ENCODE results near the gene HLF. TPM values are rescaled to one million over a fixed set of nuclear protein-coding genes. Genes with fewer than 3 reads are reported as not detected.

The HLF gene
- polyA plus RNA-seq, 3 donors = not detected

DNA sequence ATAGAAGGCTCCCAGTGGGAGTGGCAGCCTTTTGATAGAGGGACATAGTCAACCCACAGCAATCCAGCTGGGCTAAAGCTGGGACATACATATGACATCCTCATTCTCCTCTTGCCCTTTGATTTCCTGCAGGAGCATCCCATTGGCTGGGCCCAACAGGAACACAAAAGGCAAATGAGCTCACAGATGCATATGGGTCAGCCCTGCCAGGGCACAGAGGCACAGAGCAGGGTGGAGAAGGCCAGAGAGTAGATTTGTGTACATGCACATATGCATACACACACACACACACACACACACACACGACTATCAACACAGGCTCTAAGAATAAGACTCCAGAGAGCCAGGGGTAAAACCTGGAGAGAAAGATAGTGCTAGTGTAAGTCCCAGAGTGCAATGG is 98.3 kb downstream of the HLF start:
- no peak overlapping the region for H3K27ac ChIP-seq (ENCODE audit: low read depth in 1 of 2, low read length in 2 of 2)
- TF ChIP-seq, protein P1, sequence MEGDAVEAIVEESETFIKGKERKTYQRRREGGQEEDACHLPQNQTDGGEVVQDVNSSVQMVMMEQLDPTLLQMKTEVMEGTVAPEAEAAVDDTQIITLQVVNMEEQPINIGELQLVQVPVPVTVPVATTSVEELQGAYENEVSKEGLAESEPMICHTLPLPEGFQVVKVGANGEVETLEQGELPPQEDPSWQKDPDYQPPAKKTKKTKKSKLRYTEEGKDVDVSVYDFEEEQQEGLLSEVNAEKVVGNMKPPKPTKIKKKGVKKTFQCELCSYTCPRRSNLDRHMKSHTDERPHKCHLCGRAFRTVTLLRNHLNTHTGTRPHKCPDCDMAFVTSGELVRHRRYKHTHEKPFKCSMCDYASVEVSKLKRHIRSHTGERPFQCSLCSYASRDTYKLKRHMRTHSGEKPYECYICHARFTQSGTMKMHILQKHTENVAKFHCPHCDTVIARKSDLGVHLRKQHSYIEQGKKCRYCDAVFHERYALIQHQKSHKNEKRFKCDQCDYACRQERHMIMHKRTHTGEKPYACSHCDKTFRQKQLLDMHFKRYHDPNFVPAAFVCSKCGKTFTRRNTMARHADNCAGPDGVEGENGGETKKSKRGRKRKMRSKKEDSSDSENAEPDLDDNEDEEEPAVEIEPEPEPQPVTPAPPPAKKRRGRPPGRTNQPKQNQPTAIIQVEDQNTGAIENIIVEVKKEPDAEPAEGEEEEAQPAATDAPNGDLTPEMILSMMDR (IDR thresholded peaks at IDR 0.05) = no peak
- no peaks in the 10 kb centered on the region for H3K27me3 ChIP-seq (ENCODE audit: control insufficient read depth in 2 of 2, insufficient read depth in 2 of 2, low read length in 2 of 2)
- H3K27ac Mint-ChIP-seq = peak overlapping the region in 1 of 7 donors; percentile 26
- H3K4me2 ChIP-seq (replicated peaks; ENCODE audit: extremely low read depth, low read length, poor library complexity, severe bottlenecking) = no peak overlapping the region
- WGBS (ENCODE audit: insufficient coverage) = no CpG with 5 or more reads among the region's 1 CpG
- no peak overlapping the region for H2AFZ ChIP-seq (ENCODE audit: insufficient read depth, low read depth, low read length, poor library complexity, severe bottlenecking)
- H3K79me2 ChIP-seq (ENCODE audit: insufficient read depth, low read length) = no peaks in the 10 kb centered on the region
- no peaks in the 10 kb centered on the region for H3K36me3 Mint-ChIP-seq
- no peak overlapping the region for H3K4me3 Mint-ChIP-seq
- DNase-seq = no peak
- H3K9ac ChIP-seq (ENCODE audit: insufficient read depth, low read length, poor library complexity, severe bottlenecking) = no peak overlapping the region
- no peaks in the 10 kb centered on the region for H3K36me3 ChIP-seq (replicated peaks in 1 of 2; ENCODE audit: control insufficient read depth in 1 of 2, insufficient read depth in 2 of 2, low read length in 2 of 2)
- no peaks in the 10 kb centered on the region for H4K20me1 ChIP-seq (ENCODE audit: insufficient read depth, low read length)
- H3K4me3 ChIP-seq (replicated peaks in 1 of 3; ENCODE audit: low read depth in 2 of 3, low read length in 3 of 3) = no peak overlapping the region
- intact Hi-C loops (cut with micrococcal nuclease) = no loop called here
- H3K9me3 Mint-ChIP-seq = peaks cover 0 to 8% (median 6%) of the 10 kb centered on the region in 7 donors
- no peaks in the 10 kb centered on the region for H3K9me3 ChIP-seq (replicated peaks in 1 of 2; ENCODE audit: control insufficient read depth in 1 of 2, insufficient read depth in 1 of 2, low read length in 2 of 2)
- H3K27me3 Mint-ChIP-seq (ENCODE audit: low read depth in 3 of 3) = peaks cover 1 to 4% (median 3%) of the 10 kb centered on the region in 3 donors
- no peaks in the 10 kb centered on the region for H3K4me1 Mint-ChIP-seq
- H3K4me1 ChIP-seq (ENCODE audit: control insufficient read depth in 1 of 2, insufficient read depth in 2 of 2, low read length in 2 of 2) = no peaks in the 10 kb centered on the region

DNA sequence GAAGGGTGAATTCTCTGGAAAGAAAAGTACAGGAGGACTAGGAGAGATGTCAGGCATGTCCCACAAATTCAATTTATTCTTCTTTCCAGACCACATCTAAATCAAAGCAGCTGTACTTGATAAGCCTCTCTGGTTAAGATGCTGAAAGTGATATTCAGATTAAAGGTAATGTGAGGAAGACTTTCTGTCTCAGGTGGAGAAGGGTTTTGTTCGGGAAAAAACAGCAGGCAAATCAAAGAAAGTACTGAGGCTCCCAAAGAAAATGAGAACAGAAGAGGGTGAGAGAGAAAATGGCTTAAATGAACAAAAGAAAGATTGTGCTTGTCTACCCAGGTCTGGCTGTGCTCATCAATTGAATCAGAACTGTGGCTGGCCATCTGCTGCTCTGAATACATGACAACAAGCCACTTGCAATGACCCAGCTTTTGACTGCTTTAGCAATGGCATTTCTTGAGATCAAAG is 101.3 kb downstream of the HLF start:
- no peak for DNase-seq
- H3K4me3 Mint-ChIP-seq = no peak overlapping the region
- H3K9me3 ChIP-seq (replicated peaks in 1 of 2; ENCODE audit: control insufficient read depth in 1 of 2, insufficient read depth in 1 of 2, low read length in 2 of 2) = peaks cover 0 to 1% of the 10 kb centered on the region in 2 donors
- intact Hi-C loops (cut with micrococcal nuclease) = no loop called here
- no peak overlapping the region for H2AFZ ChIP-seq (ENCODE audit: insufficient read depth, low read depth, low read length, poor library complexity, severe bottlenecking)
- no peaks in the 10 kb centered on the region for H3K79me2 ChIP-seq (ENCODE audit: insufficient read depth, low read length)
- no peaks in the 10 kb centered on the region for H4K20me1 ChIP-seq (ENCODE audit: insufficient read depth, low read length)
- H3K4me3 ChIP-seq (replicated peaks in 1 of 3; ENCODE audit: low read depth in 2 of 3, low read length in 3 of 3) = no peak overlapping the region
- H3K36me3 Mint-ChIP-seq = no peaks in the 10 kb centered on the region
- WGBS (ENCODE audit: insufficient coverage) = 100% methylated on average over 1 of the region's 1 CpG
- no peaks in the 10 kb centered on the region for H3K4me1 Mint-ChIP-seq
- H3K27ac ChIP-seq (ENCODE audit: low read depth in 1 of 2, low read length in 2 of 2) = no peak overlapping the region
- no peaks in the 10 kb centered on the region for H3K36me3 ChIP-seq (replicated peaks in 1 of 2; ENCODE audit: control insufficient read depth in 1 of 2, insufficient read depth in 2 of 2, low read length in 2 of 2)
- no peak overlapping the region for H3K27ac Mint-ChIP-seq
- peaks cover 0 to 5% (median 1%) of the 10 kb centered on the region in 3 donors for H3K27me3 Mint-ChIP-seq (ENCODE audit: low read depth in 3 of 3)
- no peak overlapping the region for H3K9ac ChIP-seq (ENCODE audit: insufficient read depth, low read length, poor library complexity, severe bottlenecking)
- TF ChIP-seq, protein P1 (IDR thresholded peaks at IDR 0.05) = no peak
- H3K9me3 Mint-ChIP-seq = peaks cover 0 to 10% (median 5%) of the 10 kb centered on the region in 7 donors
- H3K4me1 ChIP-seq (ENCODE audit: control insufficient read depth in 1 of 2, insufficient read depth in 2 of 2, low read length in 2 of 2) = no peaks in the 10 kb centered on the region
- no peaks in the 10 kb centered on the region for H3K27me3 ChIP-seq (ENCODE audit: control insufficient read depth in 2 of 2, insufficient read depth in 2 of 2, low read length in 2 of 2)
- no peak overlapping the region for H3K4me2 ChIP-seq (replicated peaks; ENCODE audit: extremely low read depth, low read length, poor library complexity, severe bottlenecking)

Data from CD14-positive monocyte (primary cell).